Measurements from ENCODE around the gene PDCD5. TPM values are rescaled to one million over a fixed set of nuclear protein-coding genes. Genes with fewer than 3 reads are reported as not detected.
"Not testable (repeated sequence)": the region's sequence is repeated elsewhere in the genome, so short reads cannot be mapped to it uniquely, and the experiment has no call there.

Gene PDCD5
- total and polyA plus RNA-seq, 2 donors (not counting 1 experiment from before 2014, with no cell fraction given): 107 to 115 TPM

- Histone ChIP-seq H3K9me3 (ENCODE audit: control insufficient read depth, insufficient read depth, low read depth, low read length) (no peaks in the 10 kb centered on the region), H3K4me2 (ENCODE audit: extremely low read depth, insufficient read depth, low read length) (no peak overlapping the region), H3K4me1 (ENCODE audit: control insufficient read depth, extremely low read depth, insufficient read depth, low read length) (no peaks in the 10 kb centered on the region), H3K27me3 (ENCODE audit: control insufficient read depth, insufficient read depth, low read length) (no peaks in the 10 kb centered on the region), H2AFZ (ENCODE audit: low read length) (no peak overlapping the region), H3K27ac (ENCODE audit: insufficient read depth, low read length) (no peak overlapping the region), H4K20me1 (ENCODE audit: control insufficient read depth, extremely low read depth, insufficient read depth, low read length) (no peaks in the 10 kb centered on the region), H3K9ac (ENCODE audit: insufficient read depth, low read length) (no peak overlapping the region), H3K4me3 (replicated peaks in 1 of 4; ENCODE audit: control extremely low read depth in 1 of 4, insufficient read depth in 1 of 4, low read depth in 3 of 4, low read length in 4 of 4) (no peak overlapping the region), H3K36me3 (ENCODE audit: control insufficient read depth, insufficient read depth, low read length) (no peaks in the 10 kb centered on the region), H3K79me2 (ENCODE audit: control insufficient read depth, insufficient read depth, low read length) (no peaks in the 10 kb centered on the region)
- DNase-seq (ENCODE audit: low read depth in 2 of 2): no peak
- TF ChIP-seq CTCF (conservative IDR thresholded peaks at IDR 0.05 in 1 of 2, IDR thresholded peaks at IDR 0.05 in 1 of 2; ENCODE audit: low read depth in 1 of 2, low read length in 2 of 2) (no peak), EZH2 (IDR thresholded peaks at IDR 0.05; ENCODE audit: low read length, missing control alignments) (no peak)
These were observed 41.6 kb upstream of the PDCD5 start for GRCh38 chr19:32539240-32539916.

GRCh38 chr19:32540621-32541020 is 40.4 kb upstream of the PDCD5 start:
- Histone ChIP-seq H2AFZ (ENCODE audit: low read length) (no peak overlapping the region), H3K79me2 (ENCODE audit: control insufficient read depth, insufficient read depth, low read length) (no peaks in the 10 kb centered on the region), H3K36me3 (ENCODE audit: control insufficient read depth, insufficient read depth, low read length) (no peaks in the 10 kb centered on the region), H3K9ac (ENCODE audit: insufficient read depth, low read length) (no peak overlapping the region), H4K20me1 (ENCODE audit: control insufficient read depth, extremely low read depth, insufficient read depth, low read length) (no peaks in the 10 kb centered on the region), H3K4me2 (ENCODE audit: extremely low read depth, insufficient read depth, low read length) (no peak overlapping the region), H3K4me3 (replicated peaks in 1 of 4; ENCODE audit: control extremely low read depth in 1 of 4, insufficient read depth in 1 of 4, low read depth in 3 of 4, low read length in 4 of 4) (no peak overlapping the region), H3K27ac (ENCODE audit: insufficient read depth, low read length) (no peak overlapping the region), H3K9me3 (ENCODE audit: control insufficient read depth, insufficient read depth, low read depth, low read length) (no peaks in the 10 kb centered on the region), H3K27me3 (ENCODE audit: control insufficient read depth, insufficient read depth, low read length) (no peaks in the 10 kb centered on the region), H3K4me1 (ENCODE audit: control insufficient read depth, extremely low read depth, insufficient read depth, low read length) (no peaks in the 10 kb centered on the region)
- no peak for TF ChIP-seq CTCF (conservative IDR thresholded peaks at IDR 0.05 in 1 of 2, IDR thresholded peaks at IDR 0.05 in 1 of 2; ENCODE audit: low read depth in 1 of 2, low read length in 2 of 2)
- no peak for TF ChIP-seq EZH2 (IDR thresholded peaks at IDR 0.05; ENCODE audit: low read length, missing control alignments)
- DNase-seq (ENCODE audit: low read depth in 2 of 2): no peak

GRCh38 chr19:32541376-32541775 is 39.6 kb upstream of the PDCD5 start:
- not testable (repeated sequence) for H3K36me3 ChIP-seq (ENCODE audit: control insufficient read depth, insufficient read depth, low read length)

More at GRCh38 chr19:32541376-32541775, 39.6 kb upstream of the PDCD5 start:
- not testable (repeated sequence) for H3K4me2 ChIP-seq (ENCODE audit: extremely low read depth, insufficient read depth, low read length); H3K4me3 ChIP-seq (replicated peaks in 1 of 4; ENCODE audit: control extremely low read depth in 1 of 4, insufficient read depth in 1 of 4, low read depth in 3 of 4, low read length in 4 of 4); H3K9me3 ChIP-seq (ENCODE audit: control insufficient read depth, insufficient read depth, low read depth, low read length); H3K27ac ChIP-seq (ENCODE audit: insufficient read depth, low read length); H3K4me1 ChIP-seq (ENCODE audit: control insufficient read depth, extremely low read depth, insufficient read depth, low read length); H3K79me2 ChIP-seq (ENCODE audit: control insufficient read depth, insufficient read depth, low read length); H3K27me3 ChIP-seq (ENCODE audit: control insufficient read depth, insufficient read depth, low read length); H4K20me1 ChIP-seq (ENCODE audit: control insufficient read depth, extremely low read depth, insufficient read depth, low read length); H2AFZ ChIP-seq (ENCODE audit: low read length); H3K9ac ChIP-seq (ENCODE audit: insufficient read depth, low read length); DNase-seq (ENCODE audit: low read depth in 2 of 2)
